Skeletal muscle tissue (tissue), 4 donors: ENCODE measurements around the gene NOS3. TPM values are rescaled to one million over a fixed set of nuclear protein-coding genes. Genes with fewer than 3 reads are reported as not detected.
"Not testable (repeated sequence)": the region's sequence is repeated elsewhere in the genome, so short reads cannot be mapped to it uniquely, and the experiment has no call there.

ENCODE experiments used
- H3K27ac ChIP-seq: one replicate; pipeline ENCODE4 v1.7.0; 2013; ENCODE audit warnings: mild to moderate bottlenecking, low read depth, low read length, inconsistent platforms
- H3K27me3 ChIP-seq, 3 donors: one replicate each; pipeline ENCODE4 v1.7.0; 2013; ENCODE audit warnings: low read length in 3 of 3; ENCODE audit not compliant: control insufficient read depth in 3 of 3, insufficient read depth in 3 of 3
- H3K36me3 ChIP-seq, 3 donors: one replicate each; pipeline ENCODE4 v1.7.0; 2013; ENCODE audit warnings: low read length in 3 of 3; ENCODE audit not compliant: control insufficient read depth in 3 of 3, insufficient read depth in 3 of 3
- H3K4me1 ChIP-seq, 3 donors: one replicate each; pipeline ENCODE4 v1.7.0; 2013; ENCODE audit warnings: low read length in 3 of 3, mild to moderate bottlenecking in 3 of 3; ENCODE audit not compliant: control insufficient read depth in 3 of 3, insufficient read depth in 3 of 3
- H3K4me3 ChIP-seq, 3 donors: one replicate each; pipeline ENCODE4 v1.7.0; 2013; ENCODE audit warnings: low read length in 3 of 3
- H3K9ac ChIP-seq, 3 donors: one replicate each; pipeline ENCODE4 v1.7.0; 2013; ENCODE audit warnings: low read length in 3 of 3, mild to moderate bottlenecking in 3 of 3, moderate library complexity in 2 of 3, low read depth in 1 of 3
- H3K9me3 ChIP-seq, 3 donors: one replicate each; pipeline ENCODE4 v1.7.0; 2013; ENCODE audit warnings: low read length in 3 of 3; ENCODE audit not compliant: control insufficient read depth in 3 of 3
- total RNA-seq: library from RNA; depleted of rRNA; stranded (reverse); fragments of >200 nt; gene quantifications from one replicate; pipeline ENCODE4 v1.2.3, GENCODE V29; 2014
- donor health status: Osteomylitis.

The NOS3 gene
- total RNA-seq, 1 donor from 2014 or later = 4.7 TPM

DNA sequence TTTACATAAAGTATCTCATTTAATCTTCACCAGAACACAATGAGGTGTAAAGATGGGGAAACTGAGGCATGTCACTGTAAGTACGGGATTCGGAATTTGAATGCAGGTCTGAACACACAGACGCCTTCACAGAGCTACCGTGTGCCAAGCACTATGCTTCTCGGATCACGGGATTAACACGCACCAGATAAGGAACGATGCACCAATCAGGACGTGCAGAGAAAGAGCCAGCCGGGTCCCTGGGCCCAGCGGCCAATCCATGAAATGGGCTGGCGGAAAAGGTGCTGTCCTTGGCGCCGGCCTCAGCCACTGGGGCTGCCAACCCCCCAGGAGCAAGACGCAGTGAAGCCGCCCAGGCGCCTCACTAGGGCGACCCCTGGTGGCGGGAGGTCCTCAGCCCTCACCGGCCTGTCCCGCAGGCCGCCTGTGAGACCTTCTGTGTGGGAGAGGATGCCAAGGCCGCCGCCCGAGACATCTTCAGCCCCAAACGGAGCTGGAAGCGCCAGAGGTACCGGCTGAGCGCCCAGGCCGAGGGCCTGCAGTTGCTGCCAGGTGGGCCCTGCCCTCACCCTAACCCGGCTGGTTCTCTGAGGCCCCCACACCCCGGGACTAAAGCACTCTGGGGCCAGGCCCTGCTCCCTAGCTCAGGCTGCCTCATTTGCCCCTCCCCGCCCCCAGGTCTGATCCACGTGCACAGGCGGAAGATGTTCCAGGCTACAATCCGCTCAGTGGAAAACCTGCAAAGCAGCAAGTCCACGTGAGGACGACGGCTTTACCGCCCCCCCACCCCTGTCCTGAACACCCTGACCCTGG, 17.9 kb downstream of the NOS3 start:
- no peaks in the 10 kb centered on the region for H3K36me3 ChIP-seq
- H3K9ac ChIP-seq = no peak overlapping the region
- peaks cover 6 to 21% (median 10%) of the 10 kb centered on the region in 3 donors for H3K4me1 ChIP-seq
- H3K9me3 ChIP-seq = no peaks in the 10 kb centered on the region
- H3K27ac ChIP-seq = no peak overlapping the region
- H3K4me3 ChIP-seq = no peak overlapping the region
- H3K27me3 ChIP-seq = peaks cover 25 to 34% (median 29%) of the 10 kb centered on the region in 3 donors

DNA sequence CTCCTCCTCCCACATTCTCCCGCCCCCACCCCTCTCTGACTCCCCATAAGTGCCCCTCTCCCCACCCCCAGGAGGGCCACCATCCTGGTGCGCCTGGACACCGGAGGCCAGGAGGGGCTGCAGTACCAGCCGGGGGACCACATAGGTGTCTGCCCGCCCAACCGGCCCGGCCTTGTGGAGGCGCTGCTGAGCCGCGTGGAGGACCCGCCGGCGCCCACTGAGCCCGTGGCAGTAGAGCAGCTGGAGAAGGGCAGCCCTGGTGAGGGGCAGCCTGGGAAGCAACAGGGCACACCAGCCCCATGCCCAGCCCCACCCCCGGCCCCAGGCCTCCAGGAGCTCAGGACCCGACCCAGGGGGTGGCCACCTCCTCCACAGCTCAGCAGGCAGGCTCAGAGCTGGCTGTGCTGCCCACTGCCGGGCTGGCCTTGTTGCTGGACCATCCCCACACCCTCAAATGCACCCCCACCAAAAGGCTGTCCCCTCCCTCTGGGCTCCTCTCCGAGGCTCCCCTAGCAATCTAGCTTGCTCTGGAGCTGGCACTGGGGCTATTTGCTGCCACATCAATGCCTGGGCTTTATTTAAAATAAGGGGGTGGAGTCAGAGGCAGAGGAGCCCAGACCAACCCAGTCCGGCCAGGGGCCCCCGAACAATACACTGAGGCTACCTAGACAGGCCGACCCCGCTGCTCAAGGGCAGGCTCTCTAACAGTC, 18.7 kb downstream of the NOS3 start:
- Histone ChIP-seq H3K27ac (no peak overlapping the region), H3K4me3 (no peak overlapping the region), H3K27me3 (peaks cover 31 to 42% (median 36%) of the 10 kb centered on the region in 3 donors), H3K36me3 (no peaks in the 10 kb centered on the region), H3K9me3 (no peaks in the 10 kb centered on the region), H3K4me1 (peaks cover 6 to 27% (median 14%) of the 10 kb centered on the region in 3 donors), H3K9ac (no peak overlapping the region)

DNA sequence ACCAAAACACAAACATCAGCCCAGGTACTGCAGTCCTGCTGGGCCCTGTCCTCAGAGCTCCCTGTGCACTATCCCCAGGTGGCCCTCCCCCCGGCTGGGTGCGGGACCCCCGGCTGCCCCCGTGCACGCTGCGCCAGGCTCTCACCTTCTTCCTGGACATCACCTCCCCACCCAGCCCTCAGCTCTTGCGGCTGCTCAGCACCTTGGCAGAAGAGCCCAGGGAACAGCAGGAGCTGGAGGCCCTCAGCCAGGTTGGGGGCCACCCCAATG, 19.2 kb downstream of the NOS3 start:
- Histone ChIP-seq H3K4me3 (no peak overlapping the region), H3K27ac (no peak overlapping the region), H3K9ac (no peak overlapping the region), H3K36me3 (no peaks in the 10 kb centered on the region), H3K9me3 (no peaks in the 10 kb centered on the region), H3K27me3 (peaks cover 31 to 42% (median 38%) of the 10 kb centered on the region in 3 donors), H3K4me1 (peaks cover 6 to 29% (median 17%) of the 10 kb centered on the region in 3 donors)

DNA sequence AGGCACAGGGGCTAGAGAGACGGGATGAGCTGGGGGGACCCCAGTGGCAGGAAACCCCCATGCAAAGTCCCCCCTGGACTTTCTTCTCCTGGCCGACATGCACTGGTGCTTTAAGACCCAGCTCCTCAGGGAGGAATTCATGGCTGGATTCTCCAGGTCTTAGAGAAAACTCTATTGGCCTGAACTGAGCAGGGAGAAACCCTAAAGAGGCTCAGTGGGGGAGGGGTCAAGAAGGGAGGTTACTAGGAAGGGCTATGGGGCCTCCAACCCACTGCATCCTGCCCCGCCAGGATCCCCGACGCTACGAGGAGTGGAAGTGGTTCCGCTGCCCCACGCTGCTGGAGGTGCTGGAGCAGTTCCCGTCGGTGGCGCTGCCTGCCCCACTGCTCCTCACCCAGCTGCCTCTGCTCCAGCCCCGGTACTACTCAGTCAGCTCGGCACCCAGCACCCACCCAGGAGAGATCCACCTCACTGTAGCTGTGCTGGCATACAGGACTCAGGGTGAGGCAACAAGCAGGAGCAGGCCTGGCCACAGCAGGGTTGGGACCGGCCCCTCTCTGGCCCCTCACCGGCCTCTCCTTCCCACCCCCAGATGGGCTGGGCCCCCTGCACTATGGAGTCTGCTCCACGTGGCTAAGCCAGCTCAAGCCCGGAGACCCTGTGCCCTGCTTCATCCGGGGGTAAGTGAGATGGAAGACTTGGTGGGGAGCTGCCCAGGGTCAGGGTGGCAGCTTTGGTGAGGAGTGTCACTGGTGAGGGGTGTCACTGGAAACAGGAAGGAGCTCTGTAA, 19.7 kb downstream of the NOS3 start:
- Histone ChIP-seq H3K9ac (no peak overlapping the region), H3K27me3 (peaks cover 31 to 46% (median 43%) of the 10 kb centered on the region in 3 donors), H3K27ac (no peak overlapping the region), H3K4me1 (peaks cover 6 to 33% (median 21%) of the 10 kb centered on the region in 3 donors), H3K9me3 (no peaks in the 10 kb centered on the region), H3K4me3 (no peak overlapping the region), H3K36me3 (no peaks in the 10 kb centered on the region)

DNA sequence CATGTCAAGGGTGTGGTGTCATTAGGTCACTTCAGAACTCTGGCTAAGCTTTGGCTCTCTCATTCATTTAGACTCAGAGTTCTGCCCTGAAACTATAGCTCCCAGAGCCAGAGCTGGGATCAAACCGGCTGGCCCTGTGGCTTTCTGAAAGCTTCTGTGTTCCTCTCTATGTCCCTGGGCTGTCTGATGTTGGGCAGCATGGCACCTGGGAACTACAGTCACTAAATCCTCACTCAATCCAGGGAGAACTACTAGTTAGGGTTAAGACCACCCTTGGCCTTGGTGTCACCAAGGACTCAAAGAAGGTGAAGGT, 20.2 kb downstream of the NOS3 start:
- Histone ChIP-seq H3K36me3 (no peaks in the 10 kb centered on the region), H3K27ac (no peak overlapping the region), H3K4me1 (peaks cover 6 to 33% (median 21%) of the 10 kb centered on the region in 3 donors), H3K9ac (no peak overlapping the region), H3K27me3 (peaks cover 34 to 52% (median 49%) of the 10 kb centered on the region in 3 donors), H3K4me3 (no peak overlapping the region), H3K9me3 (no peaks in the 10 kb centered on the region)

DNA sequence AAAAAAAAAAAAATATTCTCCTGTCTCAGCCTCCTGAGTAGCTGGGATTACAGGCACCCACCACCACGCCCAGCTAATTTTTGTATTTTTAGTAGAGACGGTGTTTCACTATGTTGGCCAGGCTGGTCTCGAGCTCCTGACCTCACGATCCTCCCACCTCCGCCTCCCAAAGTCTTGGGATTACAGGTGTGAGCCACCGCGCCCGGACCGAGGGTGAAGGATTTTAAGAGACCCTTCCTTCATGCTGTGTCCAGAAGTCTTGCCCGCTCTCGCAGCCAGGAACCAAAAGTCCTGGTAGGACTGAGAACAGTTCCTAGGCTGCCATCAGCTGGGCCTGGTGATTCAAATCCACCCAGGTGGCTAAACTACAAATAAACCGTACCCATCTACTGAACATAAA, 20.8 kb downstream of the NOS3 start:
- H3K27ac ChIP-seq = not testable (repeated sequence)

DNA sequence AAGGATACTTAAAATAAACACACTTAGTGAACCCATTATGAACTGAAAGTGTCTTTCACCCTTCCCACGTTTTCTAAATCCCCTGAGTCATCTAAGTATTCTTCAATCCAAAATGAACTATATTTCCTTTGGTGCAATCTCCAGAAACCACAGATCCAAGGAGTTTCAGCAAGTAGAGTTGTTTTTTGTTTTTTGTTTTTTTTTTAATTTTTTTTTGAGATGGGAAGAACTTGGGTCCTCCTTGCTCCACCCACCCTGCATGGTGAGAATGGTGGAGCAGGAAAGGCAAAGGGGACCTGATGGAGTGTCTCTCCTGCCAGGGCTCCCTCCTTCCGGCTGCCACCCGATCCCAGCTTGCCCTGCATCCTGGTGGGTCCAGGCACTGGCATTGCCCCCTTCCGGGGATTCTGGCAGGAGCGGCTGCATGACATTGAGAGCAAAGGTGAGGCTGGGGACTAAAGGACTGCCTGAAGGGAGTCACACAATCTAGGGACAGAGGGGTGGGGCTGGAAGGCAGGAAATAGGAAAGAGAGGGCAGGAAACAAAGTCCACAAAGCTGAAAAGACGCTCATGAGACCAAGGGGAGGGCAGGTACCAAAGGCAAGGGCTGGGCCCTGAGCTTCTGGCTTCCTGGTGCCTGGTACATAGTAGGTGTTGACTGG, 21.3 kb downstream of the NOS3 start:
- Histone ChIP-seq H3K36me3 (no peaks in the 10 kb centered on the region), H3K27me3 (peaks cover 45 to 60% (median 57%) of the 10 kb centered on the region in 3 donors), H3K27ac (no peak overlapping the region), H3K9me3 (no peaks in the 10 kb centered on the region), H3K4me3 (no peak overlapping the region), H3K9ac (no peak overlapping the region), H3K4me1 (peaks cover 6 to 29% (median 21%) of the 10 kb centered on the region in 3 donors)

More for the DNA sequence above, 20.8 kb downstream of the NOS3 start:
- peaks cover 40 to 54% (median 54%) of the 10 kb centered on the region in 3 donors for H3K27me3 ChIP-seq
- not testable (repeated sequence) for H3K9me3 ChIP-seq, H3K9ac ChIP-seq, H3K4me3 ChIP-seq, H3K36me3 ChIP-seq
- peaks cover 6 to 31% (median 21%) of the 10 kb centered on the region in 3 donors for H3K4me1 ChIP-seq

DNA sequence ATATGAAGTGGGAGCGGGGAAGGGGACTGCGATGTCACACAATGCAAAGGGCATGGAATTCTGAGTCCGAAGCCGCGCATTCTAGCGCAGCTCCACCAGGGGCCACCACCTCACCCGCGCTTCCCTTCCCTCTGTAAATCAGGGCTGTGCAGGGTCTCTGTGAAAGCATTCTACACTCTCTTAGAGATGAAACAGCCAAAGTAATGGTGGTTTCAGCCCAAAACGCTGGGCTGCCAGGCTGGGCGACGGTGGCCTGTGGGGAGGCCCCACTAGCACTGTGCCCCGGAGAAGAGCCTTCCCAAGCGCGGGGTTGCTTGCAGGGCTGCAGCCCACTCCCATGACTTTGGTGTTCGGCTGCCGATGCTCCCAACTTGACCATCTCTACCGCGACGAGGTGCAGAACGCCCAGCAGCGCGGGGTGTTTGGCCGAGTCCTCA, 22.1 kb downstream of the NOS3 start:
- peaks cover 5 to 26% (median 26%) of the 10 kb centered on the region in 3 donors for H3K4me1 ChIP-seq
- H3K4me3 ChIP-seq = no peak overlapping the region
- H3K9ac ChIP-seq = no peak overlapping the region

DNA sequence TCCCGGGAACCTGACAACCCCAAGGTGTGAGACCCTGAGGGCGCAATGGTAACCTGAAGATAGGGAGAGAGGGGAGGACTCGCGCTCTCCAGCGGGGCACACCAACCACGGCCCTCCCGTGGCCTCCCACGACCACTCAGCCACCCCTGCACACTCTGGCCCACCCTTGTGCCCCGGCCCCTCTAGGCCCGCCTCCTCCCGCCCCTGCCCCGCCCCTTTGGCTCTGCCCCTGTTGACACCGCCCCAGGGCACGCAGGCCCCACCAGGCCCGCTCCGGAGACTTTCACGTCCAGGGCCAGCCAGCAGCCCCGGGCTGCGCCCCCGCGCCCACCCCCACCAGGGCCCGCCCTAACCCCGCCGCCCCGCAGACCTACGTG, 22.5 kb downstream of the NOS3 start:
- H3K27me3 ChIP-seq = peaks cover 52 to 68% (median 66%) of the 10 kb centered on the region in 3 donors

More for the DNA sequence above, 22.1 kb downstream of the NOS3 start:
- H3K27me3 ChIP-seq = peaks cover 49 to 67% (median 65%) of the 10 kb centered on the region in 3 donors
- H3K36me3 ChIP-seq = no peaks in the 10 kb centered on the region
- no peak overlapping the region for H3K27ac ChIP-seq
- no peaks in the 10 kb centered on the region for H3K9me3 ChIP-seq

More for the DNA sequence above, 22.5 kb downstream of the NOS3 start:
- no peaks in the 10 kb centered on the region for H3K36me3 ChIP-seq
- H3K9me3 ChIP-seq = no peaks in the 10 kb centered on the region
- peak overlapping the region in 2 of 3 donors; percentile 32 to 54 for H3K4me3 ChIP-seq
- H3K27ac ChIP-seq = no peak overlapping the region
- H3K4me1 ChIP-seq = peaks cover 7 to 28% (median 27%) of the 10 kb centered on the region in 3 donors
- no peak overlapping the region for H3K9ac ChIP-seq
